MM.1S (cell line): ENCODE results near the gene CACNA1C.

ENCODE experiments used
- CTCF ChIP-seq: fragments of 300-600 bp; sonication (generic); IDR thresholded peaks from 2 replicates; pipeline ENCODE4 v1.5.1; 2016; ENCODE audit warnings: antibody characterized with exemption, low read length, mixed read lengths
- EZH2 ChIP-seq: fragments of 300-600 bp; sonication (generic); optimal IDR thresholded peaks from 2 replicates; pipeline ENCODE3; 2017; ENCODE audit warnings: low read depth, mild to moderate bottlenecking, antibody characterized with exemption, low read length, mixed read lengths
- EZH2phosphoT487 ChIP-seq: fragments of 300-600 bp; sonication (generic); IDR thresholded peaks from 2 replicates; pipeline ENCODE4 v1.6.1; 2018; ENCODE audit warnings: antibody characterized with exemption, low read length

- TF ChIP-seq CTCF (no peak), EZH2phosphoT487 (no peak), EZH2 (no peak)
Observed at GRCh38 chr12:2698566-2698965, 645.8 kb downstream of the CACNA1C start.
